ENCODE results near the gene UBXN7. TPM values are rescaled to one million over a fixed set of nuclear protein-coding genes. Genes with fewer than 3 reads are reported as not detected.
"Not testable (repeated sequence)": the region's sequence is repeated elsewhere in the genome, so short reads cannot be mapped to it uniquely, and the experiment has no call there.

UBXN7 gene
- total RNA-seq, result 10 to 100 TPM; 21.7 to 48.6 (median 33.8) TPM

- Histone ChIP-seq H3K36me3 (no peaks in the 10 kb centered on the region), H3K4me1 (peaks cover 23% of the 10 kb centered on the region), H3K4me3 (peak within 1 kb of the TSS; percentile 85), H3K27me3 (no peaks in the 10 kb centered on the region), H3K27ac (peak within 1 kb of the TSS; percentile 95), H3K9me3 (no peaks in the 10 kb centered on the region)
- DNase-seq (ENCODE audit: low spot score in 2 of 2), result peak; percentile 96
- 0% methylated on average over 37 of the region's 67 CpGs for WGBS
- peak in 1 of 2 donors; percentile 58 for TF ChIP-seq POLR2A (IDR thresholded peaks at IDR 0.05)
- no peak for TF ChIP-seq CTCF (IDR thresholded peaks at IDR 0.05)
- peak in 1 of 3 donors; percentile 43 for TF ChIP-seq POLR2AphosphoS5 (IDR thresholded peaks at IDR 0.05)
- no peak for TF ChIP-seq EP300 (IDR thresholded peaks at IDR 0.05)
Measured at GRCh38 chr3:196432137-196432879, at the start of gene UBXN7. Gene UBXN7, minus strand, starts transcription at chr3:196432427. Its CDS starts 28 bp downstream, at chr3:196432399.

- Histone ChIP-seq H3K4me1 (no peaks in the 10 kb centered on the region), H3K4me3 (no peak overlapping the region), H3K27ac (no peak overlapping the region), H3K27me3 (no peaks in the 10 kb centered on the region), H3K36me3 (peaks cover 88% of the 10 kb centered on the region), H3K9me3 (no peaks in the 10 kb centered on the region)
- 89% methylated on average over 4 of the region's 4 CpGs for WGBS
- TF ChIP-seq POLR2A (IDR thresholded peaks at IDR 0.05), result no peak
- no peak for TF ChIP-seq POLR2AphosphoS5 (IDR thresholded peaks at IDR 0.05)
- no peak for TF ChIP-seq CTCF (IDR thresholded peaks at IDR 0.05)
- DNase-seq (ENCODE audit: low spot score in 2 of 2), result no peak
Measured at GRCh38 chr3:196477678-196478077, 45.5 kb upstream of the UBXN7 start.

GRCh38 chr3:196472286-196472685 lies 40.1 kb upstream of the UBXN7 start:
- Histone ChIP-seq H3K36me3 (peaks cover 57% of the 10 kb centered on the region), H3K4me3 (no peak overlapping the region), H3K4me1 (no peaks in the 10 kb centered on the region), H3K9me3 (no peaks in the 10 kb centered on the region), H3K27ac (no peak overlapping the region), H3K27me3 (no peaks in the 10 kb centered on the region)
- DNase-seq (ENCODE audit: low spot score in 2 of 2), result no peak
- 91% methylated on average over 8 of the region's 8 CpGs for WGBS
- TF ChIP-seq CTCF (IDR thresholded peaks at IDR 0.05) (no peak), POLR2A (IDR thresholded peaks at IDR 0.05) (no peak), POLR2AphosphoS5 (IDR thresholded peaks at IDR 0.05) (no peak), EP300 (IDR thresholded peaks at IDR 0.05) (no peak)

GRCh38 chr3:196471551-196471950 lies 39.3 kb upstream of the UBXN7 start:
- Histone ChIP-seq H3K27ac (no peak overlapping the region), H3K4me1 (no peaks in the 10 kb centered on the region), H3K4me3 (no peak overlapping the region), H3K36me3 (peaks cover 50% of the 10 kb centered on the region), H3K9me3 (no peaks in the 10 kb centered on the region), H3K27me3 (no peaks in the 10 kb centered on the region)
- WGBS, result 80% methylated on average over 2 of the region's 2 CpGs
- no peak for TF ChIP-seq POLR2A (IDR thresholded peaks at IDR 0.05)
- no peak for TF ChIP-seq CTCF (IDR thresholded peaks at IDR 0.05)
- DNase-seq (ENCODE audit: low spot score in 2 of 2), result no peak

- not testable (repeated sequence) for H3K27ac ChIP-seq; H3K9me3 ChIP-seq; H3K4me3 ChIP-seq; DNase-seq (ENCODE audit: low spot score in 2 of 2); H3K4me1 ChIP-seq; H3K27me3 ChIP-seq
- H3K36me3 ChIP-seq, result peaks cover 39% of the 10 kb centered on the region
- 95% methylated on average over 3 of the region's 3 CpGs for WGBS
Measured at GRCh38 chr3:196470182-196470581, 38.0 kb upstream of the UBXN7 start.

- DNase-seq (ENCODE audit: low spot score in 2 of 2), result no peak
- Histone ChIP-seq H3K36me3 (no peaks in the 10 kb centered on the region), H3K27ac (no peak overlapping the region), H3K4me1 (no peaks in the 10 kb centered on the region), H3K27me3 (no peaks in the 10 kb centered on the region), H3K9me3 (no peaks in the 10 kb centered on the region), H3K4me3 (no peak overlapping the region)
- WGBS, result 91% methylated on average over 3 of the region's 3 CpGs
- TF ChIP-seq POLR2AphosphoS5 (IDR thresholded peaks at IDR 0.05) (no peak), POLR2A (IDR thresholded peaks at IDR 0.05) (no peak), CTCF (IDR thresholded peaks at IDR 0.05) (no peak), EP300 (IDR thresholded peaks at IDR 0.05) (no peak)
Measured at GRCh38 chr3:196463804-196464203, 31.6 kb upstream of the UBXN7 start.

Data from suprapubic skin (tissue), 4 donors.